HG03175 (cell line): ENCODE measurements around the gene IFIT1.
"Not testable (repeated sequence)": the region's sequence is repeated elsewhere in the genome, so short reads cannot be mapped to it uniquely, and the experiment has no call there.

ENCODE experiments used
- ATAC-seq: cut with Tn5 transposase; IDR thresholded peaks from one replicate; pipeline ENCODE4 v1.9.1; 2021; ENCODE audit warnings: mild to moderate bottlenecking, moderate library complexity; ENCODE audit not compliant: unreplicated experiment

IFIT1 gene

GRCh38 chr10:89395141-89395540 lies 2.7 kb downstream of the IFIT1 start:
- ATAC-seq = no peak

DNA sequence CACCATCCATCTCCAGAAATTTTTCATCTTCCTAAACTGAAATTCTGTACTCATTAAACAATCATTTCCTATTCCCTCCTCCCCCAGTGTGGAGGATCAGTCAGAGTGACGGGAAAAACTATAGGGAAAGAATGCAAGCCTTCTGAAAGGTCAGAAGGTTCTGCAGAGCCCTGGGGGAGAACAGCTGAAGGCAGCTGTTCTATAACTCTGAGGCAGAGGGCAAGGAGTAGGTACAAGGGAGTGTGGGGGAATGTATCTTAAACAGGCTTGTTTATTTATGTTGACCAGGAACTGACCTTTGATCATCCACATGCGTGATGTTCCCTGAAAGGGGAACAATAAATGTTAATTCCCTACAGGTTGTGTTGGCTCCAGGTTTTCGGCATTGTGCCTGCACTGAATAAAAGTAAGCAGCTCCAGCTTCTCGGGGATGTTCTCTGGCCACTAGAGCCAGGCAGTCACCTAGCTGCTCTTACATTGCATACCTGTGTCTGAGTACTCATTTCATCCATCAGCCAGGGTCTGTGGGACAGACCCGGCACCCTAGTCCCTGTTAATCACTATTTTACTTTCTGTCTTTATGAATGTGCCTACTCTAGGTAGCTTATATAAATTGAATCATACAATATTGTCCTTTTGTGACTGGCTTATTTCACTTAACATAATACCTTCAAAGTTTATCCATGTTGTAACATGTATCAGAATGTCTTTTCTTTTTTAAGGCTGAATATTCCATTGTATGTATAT lies 5.8 kb downstream of the IFIT1 start:
- no peak for ATAC-seq

DNA sequence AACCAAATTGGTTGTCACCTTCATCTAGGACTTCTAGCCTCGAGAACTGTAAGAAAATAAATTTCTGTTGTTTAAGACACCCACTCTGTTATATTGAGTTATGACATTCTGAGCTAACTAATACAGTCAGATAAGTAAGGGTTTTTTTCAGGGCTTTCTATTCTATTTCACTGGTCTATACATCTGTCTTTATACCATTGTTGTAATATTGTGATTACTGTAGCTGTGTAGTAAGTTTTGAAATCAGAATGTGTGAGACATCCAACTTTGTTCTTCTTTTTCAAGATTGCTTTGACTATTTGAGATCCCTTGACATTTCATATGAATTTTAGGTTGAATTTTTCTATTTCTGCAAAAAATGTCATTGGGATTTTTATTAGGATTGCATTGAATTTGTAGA lies 7.5 kb downstream of the IFIT1 start:
- no peak for ATAC-seq

DNA sequence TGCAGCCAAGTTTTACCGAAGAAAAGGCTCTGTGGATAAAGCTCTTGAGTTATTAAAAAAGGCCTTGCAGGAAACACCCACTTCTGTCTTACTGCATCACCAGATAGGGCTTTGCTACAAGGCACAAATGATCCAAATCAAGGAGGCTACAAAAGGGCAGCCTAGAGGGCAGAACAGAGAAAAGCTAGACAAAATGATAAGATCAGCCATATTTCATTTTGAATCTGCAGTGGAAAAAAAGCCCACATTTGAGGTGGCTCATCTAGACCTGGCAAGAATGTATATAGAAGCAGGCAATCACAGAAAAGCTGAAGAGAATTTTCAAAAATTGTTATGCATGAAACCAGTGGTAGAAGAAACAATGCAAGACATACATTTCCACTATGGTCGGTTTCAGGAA lies 10.6 kb downstream of the IFIT1 start:
- no peak for ATAC-seq

DNA sequence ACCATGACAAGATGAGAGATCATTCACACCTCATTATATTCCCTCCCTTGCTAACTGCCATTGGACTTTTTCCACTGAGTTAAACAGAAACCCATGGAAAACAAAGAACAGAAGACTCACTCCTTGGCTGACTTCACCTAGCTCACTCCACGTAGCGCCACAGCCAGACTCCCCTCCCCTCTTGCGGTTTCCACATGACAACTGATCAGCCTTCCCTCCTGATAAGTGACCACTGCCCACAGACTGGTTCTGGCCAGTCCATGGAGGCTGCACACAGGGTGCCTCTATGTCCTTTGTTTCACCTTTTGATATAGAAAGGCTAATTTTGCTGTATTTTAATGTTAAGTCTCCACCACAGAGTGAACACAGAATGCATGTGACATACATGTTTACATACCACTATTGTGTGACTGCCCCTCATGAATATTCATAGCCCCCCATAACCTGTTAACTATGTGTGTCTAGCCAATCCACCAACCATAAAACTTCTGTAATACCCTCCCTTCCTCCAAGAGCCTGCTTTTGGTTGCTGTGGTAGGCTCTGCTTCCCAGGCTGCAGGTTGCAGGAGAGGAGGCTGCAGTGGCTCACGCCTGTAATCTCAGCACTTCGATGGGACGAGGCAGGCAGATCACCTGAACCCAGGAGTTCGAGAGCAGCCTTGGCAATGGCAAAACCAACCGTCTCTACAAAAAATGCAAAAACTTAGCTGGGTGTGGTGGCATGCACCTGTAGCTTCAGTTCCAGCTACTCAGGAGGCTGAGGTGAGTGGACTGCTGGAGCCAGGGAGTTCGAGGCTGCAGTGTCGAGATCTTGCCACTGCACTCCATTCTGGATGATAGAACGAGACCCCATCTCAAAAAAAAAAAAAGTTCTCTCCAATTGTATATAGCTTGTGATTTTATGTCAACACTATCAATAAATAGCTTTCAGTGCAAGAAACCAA lies 12.0 kb downstream of the IFIT1 start:
- ATAC-seq = no peak

DNA sequence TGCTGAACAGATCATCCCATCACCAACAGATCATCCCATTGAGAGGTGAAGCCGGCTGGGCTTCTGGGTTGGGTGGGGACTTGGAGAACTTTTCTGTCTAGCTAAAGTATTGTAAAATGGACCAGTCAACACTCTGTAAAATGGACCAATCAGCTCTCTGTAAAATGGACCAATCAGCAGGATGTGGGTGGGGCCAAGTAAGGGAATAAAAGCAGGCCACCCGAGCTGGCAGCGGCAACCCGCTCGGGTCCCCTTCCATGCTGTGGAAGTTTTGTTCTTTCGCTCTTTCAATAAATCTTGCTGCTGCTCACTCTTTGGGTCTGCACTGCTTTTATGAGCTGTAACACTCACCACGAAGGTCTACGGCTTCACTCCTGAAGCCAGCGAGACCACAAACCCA lies 13.8 kb downstream of the IFIT1 start:
- not testable (repeated sequence) for ATAC-seq

GRCh38 chr10:89407792-89408191 lies 15.4 kb downstream of the IFIT1 start:
- not testable (repeated sequence) for ATAC-seq

DNA sequence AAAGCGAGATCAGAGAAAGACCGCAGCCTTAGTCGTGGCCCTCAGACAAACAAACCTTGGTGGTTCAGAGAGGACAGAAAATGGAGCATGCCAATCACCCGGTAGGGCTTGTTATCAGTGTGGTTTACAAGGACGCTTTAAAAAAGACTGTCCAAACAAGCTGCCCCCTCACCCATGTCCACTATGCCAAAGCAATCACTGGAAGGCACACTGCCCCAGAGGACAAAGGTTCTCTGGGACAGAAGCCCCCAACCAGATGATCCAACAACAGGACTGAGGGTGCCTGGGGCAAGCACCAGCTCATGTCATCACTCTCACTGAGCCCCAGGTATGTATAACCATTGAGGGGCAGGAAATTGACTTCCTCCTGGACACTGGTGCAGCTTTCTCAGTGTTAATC lies 16.9 kb downstream of the IFIT1 start:
- ATAC-seq = not testable (repeated sequence)

DNA sequence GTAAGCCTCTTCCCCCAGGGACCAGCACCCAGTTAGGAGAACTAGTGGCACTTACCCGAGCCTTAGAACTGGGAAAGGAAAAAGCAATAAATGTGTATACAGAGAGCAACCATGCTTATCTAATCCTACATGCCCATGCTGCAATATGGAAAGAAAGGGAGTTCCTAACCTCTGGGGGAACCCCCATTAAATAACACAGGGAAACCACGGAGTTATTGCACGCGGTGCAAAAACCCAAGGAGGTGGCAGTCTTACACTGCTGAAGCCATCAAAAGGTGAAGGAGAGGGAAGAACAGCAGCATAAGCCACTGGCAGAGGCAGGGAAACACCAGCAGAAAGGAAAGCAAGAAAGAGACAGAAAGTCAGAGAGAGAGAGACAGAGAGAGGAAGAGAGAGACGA lies 18.1 kb downstream of the IFIT1 start:
- not testable (repeated sequence) for ATAC-seq

- not testable (repeated sequence) for ATAC-seq
Measured at GRCh38 chr10:89411135-89411534, 18.7 kb downstream of the IFIT1 start.

DNA sequence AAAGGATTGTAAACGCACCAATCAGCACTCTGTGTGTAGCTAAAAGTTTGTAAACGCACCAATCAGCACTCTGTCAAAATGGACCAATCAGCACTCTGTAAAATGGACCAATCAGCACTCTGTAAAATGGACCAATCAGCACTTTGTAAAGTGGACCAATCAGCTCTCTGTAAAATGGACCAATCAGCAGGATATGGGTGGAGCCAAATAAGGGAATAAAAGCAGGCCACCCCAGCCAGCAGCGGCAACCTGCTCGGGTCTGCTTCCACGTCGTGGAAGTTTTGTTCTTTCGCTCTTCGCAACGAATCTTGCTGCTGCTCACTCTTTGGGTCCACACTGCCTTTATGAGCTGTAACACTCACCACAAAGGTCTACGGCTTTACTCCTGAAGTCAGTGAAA lies 19.9 kb downstream of the IFIT1 start:
- not testable (repeated sequence) for ATAC-seq

DNA sequence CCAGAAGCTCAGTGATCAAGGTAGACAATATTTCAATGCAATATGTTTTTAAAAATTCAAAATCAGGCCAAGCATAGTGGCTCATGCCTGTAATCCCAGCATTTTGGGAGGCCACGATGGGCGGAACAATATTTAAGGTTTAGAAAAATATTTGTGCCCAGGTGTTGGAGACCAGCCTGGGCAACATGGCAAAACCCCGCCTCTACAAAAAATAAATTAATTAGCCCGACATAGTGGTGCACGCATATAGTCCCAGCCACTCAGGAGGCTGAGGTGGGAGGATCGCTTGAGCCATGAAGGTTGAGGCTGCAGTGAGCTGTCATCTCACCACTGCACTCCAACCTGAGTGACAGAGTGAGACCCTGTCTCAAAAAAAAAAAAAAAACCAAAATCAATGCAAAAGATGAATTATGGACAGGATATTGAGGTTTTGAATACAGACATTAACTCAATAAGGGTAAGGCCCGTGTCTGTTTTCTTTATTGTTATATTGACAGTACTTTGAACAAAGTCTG lies 21.0 kb downstream of the IFIT1 start:
- no peak for ATAC-seq

- ATAC-seq = peak; percentile 79
Measured at GRCh38 chr10:89414146-89414878, 21.9 kb downstream of the IFIT1 start, which contains the start of gene IFIT5. TSS of gene IFIT5 (plus strand) at chr10:89414568. CDS start at chr10:89414799, 231 bp downstream.

DNA sequence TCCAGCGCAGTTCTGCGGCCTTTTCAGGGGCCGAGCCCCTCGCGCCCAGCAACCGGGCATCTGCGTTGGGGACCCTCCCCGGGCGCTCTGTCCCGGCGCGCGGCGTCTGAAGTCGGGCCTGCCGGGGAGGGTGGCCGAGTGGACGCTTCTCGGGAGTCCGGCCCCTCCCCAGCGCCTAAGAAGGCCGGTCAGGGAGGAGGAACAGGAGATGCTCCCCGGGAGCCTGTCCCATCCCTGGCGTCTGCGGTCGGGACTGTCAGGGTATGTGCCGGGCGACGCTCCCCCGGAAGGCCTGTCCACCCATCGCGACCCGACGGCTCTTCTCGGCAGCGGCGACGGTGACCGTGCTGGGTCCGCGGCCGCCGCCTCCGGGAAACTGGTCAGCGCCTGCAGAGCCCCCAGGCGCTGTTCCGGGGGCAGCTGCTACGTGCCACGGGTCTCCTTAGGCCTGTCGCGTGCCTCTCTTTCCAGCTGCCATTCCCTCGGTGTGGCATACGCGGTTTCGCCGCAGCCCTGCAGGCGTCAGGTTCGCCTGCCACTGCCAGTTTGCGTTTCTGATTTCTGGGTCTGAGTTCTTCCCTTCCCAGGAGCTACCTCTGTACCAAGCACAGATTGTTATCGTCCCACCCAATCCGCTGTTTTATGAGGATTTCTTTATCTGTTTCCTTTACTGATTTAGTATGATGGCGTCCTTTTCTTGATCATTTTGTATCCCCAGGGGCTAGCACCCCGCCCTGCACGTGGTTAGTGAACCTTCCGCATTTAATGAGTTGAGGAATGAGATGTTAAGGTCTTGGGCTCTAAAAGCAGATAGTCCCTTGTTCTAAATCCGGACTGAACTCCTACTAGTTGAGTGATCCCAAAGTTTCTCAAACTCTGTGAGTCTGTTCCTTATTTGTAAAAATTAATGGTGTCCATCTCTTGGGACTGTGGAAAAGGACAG lies 22.7 kb downstream of the IFIT1 start:
- ATAC-seq = peak; percentile 36

DNA sequence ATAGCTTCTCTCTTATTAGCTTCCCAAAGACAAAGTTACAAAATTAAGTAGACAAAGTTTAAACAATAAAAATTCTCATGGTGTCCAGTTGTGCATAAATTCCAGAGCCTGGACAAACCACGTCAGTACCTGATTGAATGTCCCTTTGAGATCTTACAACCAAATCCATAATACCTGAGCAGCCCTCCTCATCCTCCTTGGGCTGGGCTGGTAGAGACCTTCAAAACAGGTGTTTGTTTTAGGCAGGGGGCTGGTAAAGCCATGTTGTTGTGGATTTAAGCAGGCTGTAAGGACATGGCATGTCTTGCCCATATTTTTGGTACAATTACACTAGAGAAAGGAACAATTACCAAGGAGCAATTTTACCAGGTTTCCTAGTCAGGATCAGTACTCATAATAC lies 24.0 kb downstream of the IFIT1 start:
- ATAC-seq = no peak

- no peak for ATAC-seq
Measured at GRCh38 chr10:89419548-89419947, 27.1 kb downstream of the IFIT1 start.

DNA sequence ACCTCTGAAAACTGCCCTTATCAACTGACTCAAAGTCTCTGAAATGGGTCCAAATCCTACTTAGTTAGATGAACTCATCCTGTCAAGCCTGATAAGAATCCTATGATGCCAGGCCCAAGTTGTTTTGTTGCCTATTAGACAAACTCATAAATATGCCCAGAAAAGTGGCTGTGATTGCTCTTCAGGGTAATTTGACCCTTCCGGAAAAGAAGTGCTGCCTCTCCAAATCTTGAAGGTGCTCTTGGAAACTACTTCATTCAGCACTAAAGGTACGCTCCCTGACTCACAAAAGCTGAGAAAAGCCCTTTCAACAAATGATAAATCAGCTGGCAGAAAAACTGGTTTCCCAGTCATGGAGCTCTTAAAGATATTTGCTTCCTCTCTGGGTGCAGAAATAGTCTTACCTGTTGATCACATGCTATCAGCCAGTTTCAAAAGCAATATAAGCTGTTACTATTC lies 28.6 kb downstream of the IFIT1 start:
- no peak for ATAC-seq

DNA sequence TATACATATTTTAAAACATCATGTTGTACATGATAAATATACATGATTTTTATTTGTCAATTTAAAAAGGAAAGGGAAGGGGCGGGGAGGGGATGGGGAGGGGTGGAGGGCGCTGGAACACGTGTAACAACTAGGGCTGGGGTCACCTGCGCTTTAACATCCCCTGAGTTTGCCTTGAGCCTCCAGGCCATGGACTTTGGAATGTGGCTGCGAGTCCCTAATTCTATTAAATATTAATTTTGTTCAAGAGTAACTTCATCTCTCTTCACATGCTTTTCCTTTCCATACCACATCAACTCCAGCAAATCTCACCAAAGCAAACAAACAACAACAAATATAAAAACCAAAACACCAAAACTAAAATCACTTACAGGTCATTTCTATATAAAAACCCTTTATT lies 32.6 kb downstream of the IFIT1 start:
- no peak for ATAC-seq

- ATAC-seq = peak; percentile 70
Measured at GRCh38 chr10:89426230-89426868, 33.9 kb downstream of the IFIT1 start.
